H1 (cell line): ENCODE data around the gene HTRA1. TPM values are rescaled to one million over a fixed set of nuclear protein-coding genes. Genes with fewer than 3 reads are reported as not detected.

Experiments
- CTCF ChIA-PET: fragments of 300-600 bp; sonication (Branson Sonifier 250); formaldehyde crosslinking; loops from one replicate; lab custom pipeline; 2021; ENCODE audit not compliant: partially characterized antibody; lab: Charles Lee
- POLR2A ChIA-PET: fragments of 300-600 bp; sonication (Branson Sonifier 250); formaldehyde crosslinking; loops from one replicate; lab custom pipeline; 2021; ENCODE audit warnings: inconsistent platforms; ENCODE audit not compliant: partially characterized antibody; lab: Charles Lee
- DNase-seq, 2 experiments: peaks; one replicate each; pipeline versions ENCODE4 v3.0.0 to v3.0.0-alpha.2; 2010 to 2022; ENCODE audit warnings: low spot score in 2 of 2, low read depth in 1 of 2, mixed read lengths in 1 of 2
- FAIRE-seq: peaks from 2 replicates; lab custom pipeline; 2011; peaks lifted over from hg19 to GRCh38; lab: Jason Lieb, UNC
- H2AFZ ChIP-seq: 2 replicates; pipeline ENCODE4 v1.8.1; 2012; ENCODE audit warnings: low read length, inconsistent platforms
- H2AK5ac ChIP-seq: 2 replicates; pipeline ENCODE4 v1.6.1; 2013; ENCODE audit warnings: low read depth, low read length
- H2BK120ac ChIP-seq: replicated peaks from 2 replicates; pipeline ENCODE3; 2013; ENCODE audit warnings: low read depth, low read length, inconsistent platforms
- H2BK12ac ChIP-seq: 2 replicates; pipeline ENCODE4 v1.6.1; 2013; ENCODE audit warnings: low read depth, low read length
- H2BK15ac ChIP-seq: 2 replicates; pipeline ENCODE4 v1.6.1; 2013; ENCODE audit warnings: low read length
- H2BK20ac ChIP-seq: 2 replicates; pipeline ENCODE4 v1.6.1; 2013; ENCODE audit warnings: low read length
- H2BK5ac ChIP-seq: 2 replicates; pipeline ENCODE4 v1.6.1; 2013; ENCODE audit warnings: low read depth, low read length
- H3K14ac ChIP-seq: 2 replicates; pipeline ENCODE4 v1.6.1; 2013; ENCODE audit warnings: inconsistent platforms; ENCODE audit not compliant: insufficient read length
- H3K18ac ChIP-seq: 2 replicates; pipeline ENCODE4 v1.6.1; 2013; ENCODE audit warnings: low read length; ENCODE audit errors: extremely low read depth
- H3K23ac ChIP-seq: 2 replicates; pipeline ENCODE4 v1.6.1; 2013; ENCODE audit warnings: inconsistent platforms; ENCODE audit not compliant: insufficient read length
- H3K23me2 ChIP-seq: 2 replicates; pipeline ENCODE4 v1.6.1; 2013; ENCODE audit warnings: low read depth, low read length
- H3K27ac ChIP-seq: 2 replicates; pipeline ENCODE4 v1.6.1; 2011; ENCODE audit warnings: low read depth, low read length, inconsistent platforms
- H3K27me3 ChIP-seq, 4 experiments: replicated peaks in 1 of 4; 1 replicate in 1 of 4; 2 replicates in 3 of 4; pipeline versions ENCODE4 v1.6.1 to v1.8.1; 2011 to 2013; ENCODE audit warnings: low read length in 3 of 4, mild to moderate bottlenecking in 3 of 4, inconsistent platforms in 2 of 4, mixed read lengths in 2 of 4, moderate library complexity in 1 of 4; ENCODE audit not compliant: control insufficient read depth in 3 of 4, insufficient read depth in 3 of 4; ENCODE audit errors: extremely low read depth in 1 of 4
- H3K36me3 ChIP-seq, 4 experiments: 2 replicates each; pipeline versions ENCODE4 v1.6.1 to v1.8.1; 2011 to 2013; ENCODE audit warnings: mild to moderate bottlenecking in 4 of 4, low read length in 3 of 4, moderate library complexity in 2 of 4, control low read depth in 1 of 4, inconsistent platforms in 1 of 4; ENCODE audit not compliant: insufficient read depth in 4 of 4, control insufficient read depth in 2 of 4
- H3K4ac ChIP-seq: replicated peaks from 2 replicates; pipeline ENCODE3; 2013; ENCODE audit warnings: low read length, low read depth, mixed read lengths, inconsistent platforms; ENCODE audit not compliant: insufficient read length
- H3K4me1 ChIP-seq, 4 experiments: replicated peaks in 1 of 4; 1 replicate in 1 of 4; 2 replicates in 3 of 4; pipeline versions ENCODE4 v1.6.1 to v1.8.1; 2011 to 2013; ENCODE audit warnings: low read length in 3 of 4, inconsistent platforms in 2 of 4, mixed read lengths in 1 of 4; ENCODE audit not compliant: insufficient read depth in 4 of 4, control insufficient read depth in 3 of 4
- H3K4me2 ChIP-seq, 2 experiments: 2 replicates each; pipeline versions ENCODE4 v1.6.1 to v1.8.1; 2011 to 2013; ENCODE audit warnings: low read depth in 2 of 2, low read length in 2 of 2, control low read depth in 1 of 2, inconsistent platforms in 1 of 2, mild to moderate bottlenecking in 1 of 2; ENCODE audit not compliant: insufficient read depth in 1 of 2
- H3K4me3 ChIP-seq, 4 experiments: fragments of 200-600, 300-600 bp in 1 of 4; sonication (generic), shearing (Covaris generic), sonication (Bioruptor Twin) in 1 of 4; 2 replicates each; pipeline versions ENCODE4 v1.5.1 to v1.8.1; 2011 to 2016; ENCODE audit warnings: low read length in 4 of 4, low read depth in 3 of 4, control low read depth in 2 of 4, inconsistent platforms in 2 of 4, mild to moderate bottlenecking in 2 of 4, mixed read lengths in 1 of 4, moderate library complexity in 1 of 4; ENCODE audit not compliant: insufficient read depth in 2 of 4; ENCODE audit errors: extremely low read depth in 1 of 4
- H3K56ac ChIP-seq: replicated peaks from 2 replicates; pipeline ENCODE3; 2013; ENCODE audit warnings: low read depth, mild to moderate bottlenecking, mixed read lengths, low read length, inconsistent platforms; ENCODE audit not compliant: insufficient read length
- H3K79me1 ChIP-seq: 2 replicates; pipeline ENCODE4 v1.6.1; 2013; ENCODE audit warnings: low read depth, low read length, control low read depth
- H3K79me2 ChIP-seq, 2 experiments: 2 replicates each; pipeline versions ENCODE4 v1.6.1 to v1.8.1; 2012 to 2013; ENCODE audit warnings: low read length in 2 of 2, mild to moderate bottlenecking in 2 of 2, inconsistent platforms in 1 of 2; ENCODE audit not compliant: insufficient read depth in 2 of 2, control insufficient read depth in 1 of 2
- H3K9ac ChIP-seq, 4 experiments: replicated peaks in 1 of 4; 1 replicate in 1 of 4; 2 replicates in 3 of 4; pipeline versions ENCODE4 v1.6.1 to v1.8.1; 2011 to 2013; ENCODE audit warnings: low read depth in 3 of 4, low read length in 3 of 4, control low read depth in 2 of 4, mild to moderate bottlenecking in 2 of 4, moderate library complexity in 2 of 4, inconsistent platforms in 1 of 4; ENCODE audit errors: extremely low read depth in 1 of 4
- H3K9me3 ChIP-seq, 2 experiments: 2 replicates each; pipeline versions ENCODE4 v1.6.1 to v1.8.1; 2012 to 2013; ENCODE audit warnings: mild to moderate bottlenecking in 2 of 2, moderate library complexity in 2 of 2, control low read depth in 1 of 2, inconsistent platforms in 1 of 2, low read depth in 1 of 2, low read length in 1 of 2, mixed read lengths in 1 of 2; ENCODE audit not compliant: insufficient read depth in 2 of 2
- H4K20me1 ChIP-seq, 2 experiments: replicated peaks in 1 of 2; 2 replicates each; pipeline versions ENCODE3 to v1.8.1; 2011 to 2013; ENCODE audit warnings: inconsistent platforms in 2 of 2, low read length in 2 of 2, mild to moderate bottlenecking in 1 of 2; ENCODE audit not compliant: insufficient read depth in 2 of 2, control insufficient read depth in 1 of 2
- H4K5ac ChIP-seq: 2 replicates; pipeline ENCODE4 v1.6.1; 2013; ENCODE audit warnings: low read length, low read depth, mixed read lengths, inconsistent platforms; ENCODE audit not compliant: insufficient read length
- H4K8ac ChIP-seq: 2 replicates; pipeline ENCODE4 v1.8.0; 2013; ENCODE audit warnings: mild to moderate bottlenecking, moderate library complexity, low read length, inconsistent platforms; ENCODE audit not compliant: insufficient read depth; ENCODE audit errors: extremely low read depth
- H4K91ac ChIP-seq: replicated peaks from 2 replicates; pipeline ENCODE3; 2013; ENCODE audit warnings: low read length, mixed read lengths, inconsistent platforms; ENCODE audit not compliant: insufficient read length
- ASH2L ChIP-seq: fragments of 200-600, 300-600 bp; sonication (generic); IDR thresholded peaks from one replicate; pipeline ENCODE4 v1.7.1; 2017; ENCODE audit warnings: low read length
- EGR1 ChIP-seq: IDR thresholded peaks from 2 replicates; pipeline ENCODE4 v1.6.1; 2011; ENCODE audit warnings: low read depth, low read length, borderline replicate concordance
- FOSL1 ChIP-seq: IDR thresholded peaks from 2 replicates; pipeline ENCODE4 v1.6.1; 2011; ENCODE audit warnings: mild to moderate bottlenecking, low read depth, low read length, moderate library complexity; ENCODE audit not compliant: insufficient read depth
- MAFK ChIP-seq: IDR thresholded peaks from 2 replicates; pipeline ENCODE4 v1.6.1; 2012; ENCODE audit warnings: low read depth, mild to moderate bottlenecking, improper control_type of control experiment, low read length
- NANOG ChIP-seq: IDR thresholded peaks from 2 replicates; pipeline ENCODE4 v1.6.1; 2011; ENCODE audit warnings: low read length, low read depth, mild to moderate bottlenecking, inconsistent platforms; ENCODE audit not compliant: insufficient read depth, poor library complexity, severe bottlenecking
- RXRA ChIP-seq: IDR thresholded peaks from 2 replicates; pipeline ENCODE4 v1.6.1; 2011; ENCODE audit warnings: low read depth, mild to moderate bottlenecking, low read length, moderate library complexity; ENCODE audit not compliant: insufficient read depth
- SAP30 ChIP-seq: fragments of 300-600 bp; sonication (generic); IDR thresholded peaks from 2 replicates; pipeline ENCODE4 v1.7.1; 2012; ENCODE audit warnings: low read length, moderate library complexity, mild to moderate bottlenecking, inconsistent platforms; ENCODE audit not compliant: insufficient read depth, insufficient replicate concordance
- SIN3A ChIP-seq, 2 experiments: IDR thresholded peaks in 1 of 2; conservative IDR thresholded peaks in 1 of 2; 2 replicates each; pipeline ENCODE4 v1.6.1; 2011 to 2012; ENCODE audit warnings: low read length in 2 of 2, improper control_type of control experiment in 1 of 2, low read depth in 1 of 2, mild to moderate bottlenecking in 1 of 2
- SIX5 ChIP-seq: IDR thresholded peaks from 2 replicates; pipeline ENCODE4 v1.6.1; 2011; ENCODE audit warnings: mild to moderate bottlenecking, low read depth, low read length
- SP2 ChIP-seq: IDR thresholded peaks from 2 replicates; pipeline ENCODE4 v1.6.1; 2012; ENCODE audit warnings: mild to moderate bottlenecking, low read length, inconsistent platforms
- WGBS, 2 experiments: shearing (Covaris generic) in 1 of 2; methylation state at CpG; one replicate each; pipeline versions ENCODE4 v1.1.6 to v1.1.7; 2013 to 2015; ENCODE audit warnings: low lambda C conversion rate in 2 of 2, mixed read lengths in 2 of 2, inconsistent platforms in 1 of 2, low coverage in 1 of 2, missing lambda C conversion rate in 1 of 2; ENCODE audit not compliant: insufficient replicate concordance in 2 of 2, insufficient coverage in 1 of 2, insufficient read length in 1 of 2; ENCODE audit errors: extremely low coverage in 1 of 2, missing lambda C conversion rate in 1 of 2; 5-methylcytosine and 5-hydroxymethylcytosine counted together
- polyA plus RNA-seq, 7 experiments: library from polyadenylated mRNA; depleted of rRNA in 3 of 7; stranded (reverse) in 5 of 7; unstranded in 2 of 7; fragments of >200 nt in 5 of 7; fragments of 200-250 nt in 2 of 7; gene quantifications; 1 replicate in 5 of 7; 2 replicates in 1 of 7; 4 replicates in 1 of 7; pipeline versions ENCODE4 v1.2.1 to v1.2.3, GENCODE V29; 2011 to 2013; ENCODE audit warnings: missing spikeins in 2 of 7, mixed read lengths in 2 of 7
- total RNA-seq: library from RNA; stranded (reverse); fragmentation: NEBNext Ultra II Directional; extraction: Animal tissue kit (Norgen Biotek cat#: 25700); gene quantifications from 2 replicates; pipeline ENCODE4 v1.2.1, GENCODE V29; 2021
- TF ChIP-seq, protein P1 (sequence below): IDR thresholded peaks from 2 replicates; pipeline ENCODE4 v1.6.1; 2012; ENCODE audit warnings: inconsistent platforms
- TF ChIP-seq, protein P2 (sequence below): IDR thresholded peaks from 2 replicates; pipeline ENCODE4 v1.6.1; 2011; ENCODE audit warnings: low read length, improper control_type of control experiment

Gene HTRA1
- total and polyA plus RNA-seq, 2 of the 8 experiments (the other 6 are each of a cell fraction or from before 2014, with no cell fraction given) = 15.8 to 20.1 TPM

DNA sequence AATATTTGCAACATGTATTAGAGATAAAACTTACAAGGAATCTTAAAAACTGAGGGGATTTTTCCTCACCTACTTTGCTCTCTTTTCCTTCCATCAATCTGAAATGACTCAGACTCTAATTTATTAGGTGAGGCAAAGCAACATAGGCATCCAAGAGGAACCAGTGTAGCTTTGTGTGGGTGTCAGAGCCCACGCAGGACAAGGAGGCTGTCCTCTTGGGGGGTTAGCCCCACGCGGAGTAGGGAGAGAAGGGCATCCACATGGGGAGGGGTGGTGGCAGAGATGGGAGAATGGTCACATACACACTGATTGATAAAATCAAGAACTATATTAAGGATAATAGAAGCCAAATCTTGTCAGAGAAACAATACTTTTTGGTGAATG, 40.7 kb upstream of the HTRA1 start:
- Histone ChIP-seq H3K18ac (no peak overlapping the region), H2AFZ (no peak overlapping the region), H2AK5ac (no peak overlapping the region), H3K4me2 (no peak overlapping the region), H4K91ac (no peak overlapping the region), H3K4me1 (0 out of 7 replicates have a peak, but pooled peaks cover 0 to 3% (median 0%) of the 10 kb centered on the region in 4 experiments), H3K9ac (no peak overlapping the region), H3K23ac (no peak overlapping the region), H3K9me3 (no peaks in the 10 kb centered on the region), H3K23me2 (no peaks in the 10 kb centered on the region), H3K36me3 (peaks cover 0 to 33% (median 4%) of the 10 kb centered on the region in 4 experiments; a peak in 5 of 8 replicates), H2BK120ac (no peak overlapping the region), H2BK12ac (no peak overlapping the region), H3K79me2 (no peaks in the 10 kb centered on the region), H3K79me1 (no peaks in the 10 kb centered on the region; the same call in 1 of the 2 replicates), H2BK15ac (no peak overlapping the region), H3K4me3 (no peak overlapping the region), H3K56ac (no peak overlapping the region), H3K14ac (no peak overlapping the region), H4K8ac (no peak overlapping the region), H4K20me1 (no peaks in the 10 kb centered on the region), H3K27me3 (no peaks in the 10 kb centered on the region), H2BK5ac (no peak overlapping the region), H4K5ac (no peak overlapping the region), H3K4ac (no peak overlapping the region), H3K27ac (no peak overlapping the region), H2BK20ac (no peak overlapping the region)
- DNase-seq (no peak), FAIRE-seq (no peak)
- 92% methylated on average over 3 of the region's 3 CpGs; no CpG with 5 or more reads in 1 of the 2 experiments for WGBS, 2 experiments
- POLR2A ChIA-PET = no interaction called here
- CTCF ChIA-PET = interaction anchor here (1.5 kb wide), 1 partner anchor 92 kb away, joined by 3 read pairs; no protein-coding TSS in a partner anchor
- TF ChIP-seq NANOG (no peak), EGR1 (no peak), SP2 (no peak), SAP30 (no peak), SIX5 (no peak), FOSL1 (no peak), MAFK (no peak), ASH2L (no peak), RXRA (no peak), SIN3A (conservative IDR thresholded peaks at IDR 0.05 in 1 of 2, IDR thresholded peaks at IDR 0.05 in 1 of 2; ENCODE audit: low read depth in 1 of 2, low read length in 2 of 2) (no peak)
- TF ChIP-seq, protein P1, sequence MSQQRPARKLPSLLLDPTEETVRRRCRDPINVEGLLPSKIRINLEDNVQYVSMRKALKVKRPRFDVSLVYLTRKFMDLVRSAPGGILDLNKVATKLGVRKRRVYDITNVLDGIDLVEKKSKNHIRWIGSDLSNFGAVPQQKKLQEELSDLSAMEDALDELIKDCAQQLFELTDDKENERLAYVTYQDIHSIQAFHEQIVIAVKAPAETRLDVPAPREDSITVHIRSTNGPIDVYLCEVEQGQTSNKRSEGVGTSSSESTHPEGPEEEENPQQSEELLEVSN = no peak
- TF ChIP-seq, protein P2, sequence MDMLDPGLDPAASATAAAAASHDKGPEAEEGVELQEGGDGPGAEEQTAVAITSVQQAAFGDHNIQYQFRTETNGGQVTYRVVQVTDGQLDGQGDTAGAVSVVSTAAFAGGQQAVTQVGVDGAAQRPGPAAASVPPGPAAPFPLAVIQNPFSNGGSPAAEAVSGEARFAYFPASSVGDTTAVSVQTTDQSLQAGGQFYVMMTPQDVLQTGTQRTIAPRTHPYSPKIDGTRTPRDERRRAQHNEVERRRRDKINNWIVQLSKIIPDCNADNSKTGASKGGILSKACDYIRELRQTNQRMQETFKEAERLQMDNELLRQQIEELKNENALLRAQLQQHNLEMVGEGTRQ = no peak
